Thymus (tissue), 11 donors: ENCODE results near the gene COBL. TPM values are rescaled to one million over a fixed set of nuclear protein-coding genes. Genes with fewer than 3 reads are reported as not detected.

Experiments used
- DNase-seq, 9 donors: peaks; one replicate each; pipeline ENCODE4 v3.0.0-alpha.2; 2013; ENCODE audit warnings: low spot score in 9 of 9, low read depth in 6 of 9, missing footprints in 1 of 9
- H3K27ac ChIP-seq, 2 donors: one replicate each; pipeline ENCODE4 v1.5.1; 2013; ENCODE audit warnings: control low read depth in 1 of 2, low read depth in 1 of 2, low read length in 1 of 2, mild to moderate bottlenecking in 1 of 2, moderate library complexity in 1 of 2
- H3K27me3 ChIP-seq, 2 donors: one replicate each; pipeline ENCODE4 v1.5.1; 2013; ENCODE audit warnings: low read length in 1 of 2; ENCODE audit not compliant: control insufficient read depth in 2 of 2, insufficient read depth in 1 of 2
- H3K36me3 ChIP-seq, 2 donors: one replicate each; pipeline ENCODE4 v1.5.1; 2013; ENCODE audit warnings: low read length in 1 of 2, mild to moderate bottlenecking in 1 of 2, moderate library complexity in 1 of 2; ENCODE audit not compliant: control insufficient read depth in 2 of 2, insufficient read depth in 2 of 2
- H3K4me1 ChIP-seq, 2 donors: one replicate each; pipeline ENCODE4 v1.5.1; 2013; ENCODE audit warnings: low read length in 2 of 2; ENCODE audit not compliant: control insufficient read depth in 2 of 2, insufficient read depth in 2 of 2
- H3K4me3 ChIP-seq, 2 donors: one replicate each; pipeline ENCODE4 v1.5.1; 2013; ENCODE audit warnings: low read length in 2 of 2, control low read depth in 1 of 2, mild to moderate bottlenecking in 1 of 2
- H3K9me3 ChIP-seq, 2 donors: one replicate each; pipeline ENCODE4 v1.5.1; 2013; ENCODE audit warnings: low read length in 1 of 2, mild to moderate bottlenecking in 1 of 2; ENCODE audit not compliant: control insufficient read depth in 2 of 2, insufficient read depth in 1 of 2
- WGBS: extraction: QIAGEN DNeasy Blood & Tissue Kit; methylation state at CpG from one replicate; pipeline ENCODE4 v1.1.7; 2013; 5-methylcytosine and 5-hydroxymethylcytosine counted together
- polyA plus RNA-seq: library from polyadenylated mRNA; stranded (reverse); fragments of 200-250 nt; gene quantifications from one replicate; pipeline ENCODE4 v1.2.3, GENCODE V29; 2013
- total RNA-seq: library from RNA; stranded (reverse); fragments of 120-200 nt; gene quantifications from one replicate; pipeline ENCODE4 v1.2.4, GENCODE V29; 2013
- donor health status: healthy.

Gene COBL
- total and polyA plus RNA-seq, 2 donors = 0.66 to 2.0 TPM

GRCh38 chr7:51286401-51286800, 30.2 kb downstream of the COBL start:
- H3K4me1 ChIP-seq = no peaks in the 10 kb centered on the region
- 84% methylated on average over 1 of the region's 1 CpG for WGBS
- DNase-seq = no peak
- no peaks in the 10 kb centered on the region for H3K27me3 ChIP-seq
- no peaks in the 10 kb centered on the region for H3K9me3 ChIP-seq
- H3K4me3 ChIP-seq = no peak overlapping the region
- no peak overlapping the region for H3K27ac ChIP-seq
- no peaks in the 10 kb centered on the region for H3K36me3 ChIP-seq

- no peak overlapping the region for H3K27ac ChIP-seq
Observed at GRCh38 chr7:51280156-51280555, 36.5 kb downstream of the COBL start.

DNA sequence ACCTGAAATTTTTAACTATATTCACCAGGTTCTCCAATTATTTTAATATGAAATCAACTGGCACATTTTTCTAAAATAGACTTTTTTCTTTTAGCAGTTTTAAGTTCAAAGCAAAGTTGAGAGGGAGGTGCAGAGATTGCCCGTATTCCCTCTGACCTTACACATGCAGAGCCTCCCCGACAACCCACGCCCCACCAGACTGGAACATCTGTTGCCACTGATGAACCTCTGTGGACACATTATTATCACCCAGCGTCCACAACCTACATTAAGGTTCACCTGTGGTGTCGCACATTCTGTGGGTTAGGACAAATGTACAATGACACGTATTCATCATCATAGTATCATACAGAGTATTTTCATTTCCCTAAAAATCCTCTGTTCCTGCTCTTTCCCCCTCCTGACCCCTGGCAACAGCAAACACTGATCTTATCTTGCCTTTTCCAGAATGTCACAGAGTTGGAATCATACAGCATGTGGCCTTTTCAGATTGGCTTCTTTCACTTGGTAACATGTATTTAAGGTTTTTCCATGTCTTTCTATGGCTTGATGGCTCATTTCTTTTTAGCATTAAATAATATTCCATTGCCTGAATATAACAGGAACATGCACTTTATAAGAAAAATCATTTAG, 37.1 kb downstream of the COBL start:
- Histone ChIP-seq H3K4me3 (no peak overlapping the region), H3K27me3 (no peaks in the 10 kb centered on the region), H3K27ac (no peak overlapping the region), H3K9me3 (no peaks in the 10 kb centered on the region), H3K36me3 (no peaks in the 10 kb centered on the region), H3K4me1 (no peaks in the 10 kb centered on the region)
- WGBS = 94% methylated on average over 6 of the region's 6 CpGs
- DNase-seq = no peak

More at GRCh38 chr7:51280156-51280555, 36.5 kb downstream of the COBL start:
- 81% methylated on average over 3 of the region's 3 CpGs for WGBS
- Histone ChIP-seq H3K4me3 (no peak overlapping the region), H3K4me1 (no peaks in the 10 kb centered on the region), H3K9me3 (no peaks in the 10 kb centered on the region), H3K27me3 (no peaks in the 10 kb centered on the region), H3K36me3 (no peaks in the 10 kb centered on the region)
- DNase-seq = no peak

DNA sequence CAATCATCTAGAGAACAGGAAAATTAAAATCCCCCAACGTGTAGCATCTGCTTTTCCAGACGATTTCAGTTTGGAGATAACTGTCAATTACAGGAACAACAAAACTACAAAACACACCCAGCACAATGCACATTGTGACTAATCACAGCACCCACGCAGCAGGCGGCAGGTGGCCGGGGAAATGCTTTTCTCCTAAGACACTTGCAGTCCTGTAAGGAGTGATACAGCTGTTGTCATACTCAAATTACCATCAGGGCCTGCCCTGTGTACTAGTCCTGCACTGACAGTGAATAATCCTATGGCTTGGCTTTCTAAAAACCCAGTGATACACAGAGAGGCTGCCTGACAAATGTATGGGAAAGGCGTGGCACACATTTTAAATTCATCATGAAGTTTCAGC, 37.8 kb downstream of the COBL start:
- no peaks in the 10 kb centered on the region for H3K4me1 ChIP-seq
- no peak for DNase-seq
- no peaks in the 10 kb centered on the region for H3K9me3 ChIP-seq
- H3K27ac ChIP-seq = no peak overlapping the region
- H3K4me3 ChIP-seq = no peak overlapping the region
- H3K27me3 ChIP-seq = no peaks in the 10 kb centered on the region
- WGBS = 83% methylated on average over 6 of the region's 6 CpGs
- no peaks in the 10 kb centered on the region for H3K36me3 ChIP-seq

DNA sequence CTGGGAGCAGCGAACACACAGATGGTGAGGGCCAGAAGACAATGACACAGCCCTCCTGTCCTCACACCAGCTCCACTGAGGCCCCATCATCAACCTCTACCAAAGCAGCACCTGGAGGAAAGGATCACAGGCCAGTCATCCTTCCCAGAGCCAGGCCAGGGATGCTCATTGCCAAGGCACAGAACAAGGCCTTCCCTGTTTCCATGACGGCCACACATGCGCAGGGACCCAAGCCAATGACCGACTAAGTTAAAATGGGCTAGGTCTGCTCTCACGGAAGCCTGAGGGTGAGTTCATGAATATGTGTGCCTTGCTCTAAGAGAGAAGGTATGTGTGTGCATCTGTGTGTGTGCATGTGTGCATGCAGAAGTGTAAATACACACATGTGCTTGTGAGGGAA, 39.6 kb downstream of the COBL start:
- Histone ChIP-seq H3K9me3 (no peaks in the 10 kb centered on the region), H3K27me3 (no peaks in the 10 kb centered on the region), H3K27ac (no peak overlapping the region), H3K4me1 (no peaks in the 10 kb centered on the region), H3K36me3 (no peaks in the 10 kb centered on the region), H3K4me3 (no peak overlapping the region)
- 97% methylated on average over 5 of the region's 5 CpGs for WGBS
- no peak for DNase-seq

DNA sequence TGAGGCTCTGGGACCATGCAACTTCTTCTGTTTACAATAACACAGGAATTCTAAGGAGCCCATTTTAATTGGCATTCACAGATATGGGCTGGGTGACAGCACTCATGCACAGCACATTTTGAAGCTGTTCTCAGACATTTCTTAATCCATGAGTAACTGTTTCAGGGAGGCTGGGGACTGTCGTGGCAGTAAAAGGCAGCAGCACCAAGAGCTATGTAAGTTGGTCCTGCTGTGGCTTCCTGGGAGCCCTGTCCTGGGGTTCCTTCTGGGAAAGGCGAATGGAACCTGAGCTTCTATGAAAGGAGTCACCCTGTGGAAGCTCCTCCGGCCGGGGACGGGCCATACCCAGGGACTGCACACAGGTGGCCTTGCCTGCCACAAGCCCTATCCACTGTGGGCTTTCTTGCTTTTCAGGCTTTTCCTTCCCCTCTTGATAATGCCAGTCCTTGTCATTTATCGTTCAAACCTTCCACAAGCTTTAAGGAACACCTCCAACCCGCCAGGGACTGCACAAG, 40.5 kb downstream of the COBL start:
- no peak for DNase-seq
- H3K9me3 ChIP-seq = no peaks in the 10 kb centered on the region
- H3K4me3 ChIP-seq = no peak overlapping the region
- H3K4me1 ChIP-seq = no peaks in the 10 kb centered on the region
- H3K27ac ChIP-seq = no peak overlapping the region
- H3K27me3 ChIP-seq = no peaks in the 10 kb centered on the region
- H3K36me3 ChIP-seq = no peaks in the 10 kb centered on the region
- WGBS = 90% methylated on average over 7 of the region's 7 CpGs

- Histone ChIP-seq H3K9me3 (no peaks in the 10 kb centered on the region), H3K36me3 (no peaks in the 10 kb centered on the region), H3K4me1 (no peaks in the 10 kb centered on the region), H3K27ac (no peak overlapping the region), H3K4me3 (no peak overlapping the region), H3K27me3 (no peaks in the 10 kb centered on the region)
- DNase-seq = no peak
- 70% methylated on average over 9 of the region's 9 CpGs for whole genome bisulfite sequencing
Observed at GRCh38 chr7:51275532-51275931, 41.1 kb downstream of the COBL start.

- no peak for DNase-seq
- H3K9me3 ChIP-seq = no peaks in the 10 kb centered on the region
- H3K27ac ChIP-seq = no peak overlapping the region
- no peaks in the 10 kb centered on the region for H3K4me1 ChIP-seq
- H3K4me3 ChIP-seq = no peak overlapping the region
- 92% methylated on average over 7 of the region's 7 CpGs for WGBS
- H3K27me3 ChIP-seq = no peaks in the 10 kb centered on the region
- no peaks in the 10 kb centered on the region for H3K36me3 ChIP-seq
Observed at GRCh38 chr7:51274955-51275354, 41.7 kb downstream of the COBL start.

DNA sequence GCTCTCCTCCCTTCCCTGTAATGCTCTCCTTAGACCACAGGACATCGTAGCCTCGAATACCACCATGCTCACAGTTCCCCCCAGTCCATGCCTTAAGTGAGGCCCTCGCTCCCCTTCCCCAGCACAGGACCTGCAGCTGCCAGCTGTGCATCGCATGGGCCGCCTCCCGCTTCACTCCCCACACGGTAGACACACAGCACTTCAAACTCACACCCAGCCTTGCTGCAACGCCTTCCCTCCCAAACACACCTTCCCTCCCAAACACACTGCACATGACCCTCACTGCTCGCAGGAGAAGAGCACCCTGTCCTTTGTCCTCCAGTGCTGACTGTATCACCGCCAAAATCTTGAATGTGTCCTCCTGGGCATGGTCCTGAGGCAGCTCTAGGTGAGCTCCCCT, 42.6 kb downstream of the COBL start:
- WGBS = 91% methylated on average over 10 of the region's 10 CpGs
- Histone ChIP-seq H3K27ac (no peak overlapping the region), H3K4me3 (no peak overlapping the region), H3K9me3 (no peaks in the 10 kb centered on the region), H3K36me3 (no peaks in the 10 kb centered on the region), H3K4me1 (no peaks in the 10 kb centered on the region), H3K27me3 (no peaks in the 10 kb centered on the region)
- no peak for DNase-seq
